Gastrocnemius medialis (tissue), 4 donors: Measurements from ENCODE around the gene ANTXR2. TPM values are rescaled to one million over a fixed set of nuclear protein-coding genes. Genes with fewer than 3 reads are reported as not detected.

Experiments
- ATAC-seq, 2 donors: fragments of 150-250 bp; one replicate each; pipeline ENCODE4 v1.9.1; 2016
- DNase-seq, 2 donors: peaks; one replicate each; pipeline ENCODE4 v3.0.0-alpha.2; 2019
- H3K27ac ChIP-seq, 4 donors: fragments of 200-600 bp; sonication (generic); 1 replicate in 1 of 4; 2 replicates in 3 of 4; pipeline ENCODE4 v1.5.1; 2016 to 2018; ENCODE audit warnings: mild to moderate bottlenecking in 2 of 4, moderate library complexity in 1 of 4
- H3K27me3 ChIP-seq, 3 donors: fragments of 200-600 bp; sonication (generic) in 2 of 3; 1 replicate in 1 of 3; 2 replicates in 2 of 3; pipeline versions ENCODE4 v1.5.1 to v1.6.0; 2016 to 2019; ENCODE audit warnings: mild to moderate bottlenecking in 1 of 3, moderate library complexity in 1 of 3
- H3K36me3 ChIP-seq, 2 donors: fragments of 200-600 bp; sonication (generic) in 1 of 2; one replicate each; pipeline ENCODE4 v1.5.1; 2017 to 2018
- H3K4me1 ChIP-seq, 2 donors: fragments of 200-600 bp; sonication (generic) in 1 of 2; one replicate each; pipeline ENCODE4 v1.5.1; 2016 to 2017; ENCODE audit warnings: mild to moderate bottlenecking in 2 of 2
- H3K4me3 ChIP-seq, 4 donors: fragments of 200-600 bp; sonication (generic) in 3 of 4; 1 replicate in 1 of 4; 2 replicates in 3 of 4; pipeline ENCODE4 v1.5.1; 2016 to 2019; ENCODE audit warnings: mild to moderate bottlenecking in 2 of 4
- H3K9me3 ChIP-seq, 3 donors: fragments of 200-600 bp; sonication (generic) in 2 of 3; 1 replicate in 1 of 3; 2 replicates in 2 of 3; pipeline ENCODE4 v1.5.1; 2016 to 2019
- POLR2A ChIP-seq, 2 donors: fragments of 450-650 bp; IDR thresholded peaks; one replicate each; pipeline ENCODE4 v1.6.1; 2017; ENCODE audit warnings: antibody characterized with exemption in 2 of 2, mild to moderate bottlenecking in 2 of 2, moderate library complexity in 2 of 2
- in situ Hi-C, 4 donors: fragments of 200-750 bp; cut with MboI; loops; one replicate each; pipeline versions ENCODE4 v1.15.0 to v1.8.0; 2017; ENCODE audit warnings: low sequenced_read_pairs in 4 of 4
- intact Hi-C: fragments of 100-400 bp; cut with DNase I; formaldehyde crosslinking; loops from one replicate; pipeline ENCODE4 v1.15.1; 2023; ENCODE audit warnings: low total_unique reads
- total RNA-seq, 4 donors: library from RNA; depleted of rRNA; stranded (reverse); fragments of >200 nt; gene quantifications; one replicate each; pipeline versions ENCODE4 v1.1.0 to v1.2.3, GENCODE V29; 2016
- TF ChIP-seq, protein P1 (sequence below), 5 experiments: fragments of 450-650 bp in 3 of 5; fragments of 200-600 bp in 2 of 5; sonication (generic) in 2 of 5; IDR thresholded peaks in 4 of 5; conservative IDR thresholded peaks in 1 of 5; 1 replicate in 4 of 5; 2 replicates in 1 of 5; pipeline ENCODE4 v1.5.1; 2016 to 2019; ENCODE audit warnings: antibody characterized with exemption in 5 of 5, mild to moderate bottlenecking in 3 of 5, moderate library complexity in 3 of 5

The ANTXR2 gene
- total RNA-seq, 4 donors from 2014 or later = 14.5 to 41.0 (median 23.1) TPM

DNA sequence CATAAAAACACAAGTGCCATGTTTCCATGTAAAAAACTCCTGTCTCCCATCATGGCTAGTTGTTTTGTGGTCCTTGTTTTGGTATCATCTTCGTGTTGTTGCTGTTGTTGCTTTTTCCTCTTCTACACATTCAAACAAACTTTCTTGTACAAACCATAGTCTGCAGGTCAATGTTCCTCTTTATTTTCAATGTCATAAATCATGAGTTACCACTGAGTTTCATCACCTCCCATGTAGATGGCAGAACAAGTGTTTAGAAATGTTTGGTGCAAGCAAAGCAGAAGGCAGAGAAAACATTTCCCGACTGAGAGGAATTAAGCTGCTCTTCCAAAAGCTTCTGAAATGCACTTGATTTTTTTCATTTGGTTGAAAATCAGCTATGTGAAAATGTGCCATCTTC lies 166.0 kb downstream of the ANTXR2 start:
- H3K27me3 ChIP-seq = no peaks in the 10 kb centered on the region
- no peaks in the 10 kb centered on the region for H3K4me1 ChIP-seq
- H3K27ac ChIP-seq = no peak overlapping the region
- H3K9me3 ChIP-seq = no peaks in the 10 kb centered on the region
- DNase-seq (no peak), ATAC-seq (no peak)
- TF ChIP-seq, protein P1, sequence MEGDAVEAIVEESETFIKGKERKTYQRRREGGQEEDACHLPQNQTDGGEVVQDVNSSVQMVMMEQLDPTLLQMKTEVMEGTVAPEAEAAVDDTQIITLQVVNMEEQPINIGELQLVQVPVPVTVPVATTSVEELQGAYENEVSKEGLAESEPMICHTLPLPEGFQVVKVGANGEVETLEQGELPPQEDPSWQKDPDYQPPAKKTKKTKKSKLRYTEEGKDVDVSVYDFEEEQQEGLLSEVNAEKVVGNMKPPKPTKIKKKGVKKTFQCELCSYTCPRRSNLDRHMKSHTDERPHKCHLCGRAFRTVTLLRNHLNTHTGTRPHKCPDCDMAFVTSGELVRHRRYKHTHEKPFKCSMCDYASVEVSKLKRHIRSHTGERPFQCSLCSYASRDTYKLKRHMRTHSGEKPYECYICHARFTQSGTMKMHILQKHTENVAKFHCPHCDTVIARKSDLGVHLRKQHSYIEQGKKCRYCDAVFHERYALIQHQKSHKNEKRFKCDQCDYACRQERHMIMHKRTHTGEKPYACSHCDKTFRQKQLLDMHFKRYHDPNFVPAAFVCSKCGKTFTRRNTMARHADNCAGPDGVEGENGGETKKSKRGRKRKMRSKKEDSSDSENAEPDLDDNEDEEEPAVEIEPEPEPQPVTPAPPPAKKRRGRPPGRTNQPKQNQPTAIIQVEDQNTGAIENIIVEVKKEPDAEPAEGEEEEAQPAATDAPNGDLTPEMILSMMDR (IDR thresholded peaks at IDR 0.05 in 4 of 5, conservative IDR thresholded peaks at IDR 0.05 in 1 of 5) = no peak
- no peak for TF ChIP-seq POLR2A (IDR thresholded peaks at IDR 0.05)
- intact Hi-C loops = no loop called here
- peaks cover 0 to 14% of the 10 kb centered on the region in 2 donors for H3K36me3 ChIP-seq
- no peak overlapping the region for H3K4me3 ChIP-seq
- in situ Hi-C loops = no loop called here

DNA sequence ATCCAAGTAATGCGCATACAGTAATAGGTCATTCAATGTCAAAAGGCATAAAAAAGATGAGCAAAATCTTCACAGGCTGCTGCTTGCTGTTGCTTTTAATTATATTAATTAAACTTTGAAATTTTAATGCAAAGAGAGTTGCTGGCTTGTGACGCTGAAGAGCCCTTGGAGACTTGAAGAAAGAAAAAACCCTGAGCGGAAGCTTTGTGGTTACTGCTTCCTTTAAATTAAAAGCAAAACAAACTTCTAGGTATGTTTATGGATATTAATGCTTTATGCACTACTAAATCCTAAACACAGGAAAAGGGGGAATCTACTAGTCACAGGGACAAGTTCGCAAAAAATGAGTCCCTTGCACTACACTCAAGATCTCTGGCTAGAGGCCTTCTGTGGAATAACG lies 166.7 kb downstream of the ANTXR2 start:
- H3K36me3 ChIP-seq = peaks cover 0 to 14% of the 10 kb centered on the region in 2 donors
- H3K27ac ChIP-seq = no peak overlapping the region
- ATAC-seq (no peak), DNase-seq (no peak)
- H3K4me1 ChIP-seq = no peaks in the 10 kb centered on the region
- TF ChIP-seq POLR2A (IDR thresholded peaks at IDR 0.05) = no peak
- TF ChIP-seq, protein P1 (IDR thresholded peaks at IDR 0.05 in 4 of 5, conservative IDR thresholded peaks at IDR 0.05 in 1 of 5) = no peak
- no peaks in the 10 kb centered on the region for H3K9me3 ChIP-seq
- H3K4me3 ChIP-seq = no peak overlapping the region
- H3K27me3 ChIP-seq = no peaks in the 10 kb centered on the region
- in situ Hi-C loops (no loop called here), intact Hi-C loops (no loop called here)

DNA sequence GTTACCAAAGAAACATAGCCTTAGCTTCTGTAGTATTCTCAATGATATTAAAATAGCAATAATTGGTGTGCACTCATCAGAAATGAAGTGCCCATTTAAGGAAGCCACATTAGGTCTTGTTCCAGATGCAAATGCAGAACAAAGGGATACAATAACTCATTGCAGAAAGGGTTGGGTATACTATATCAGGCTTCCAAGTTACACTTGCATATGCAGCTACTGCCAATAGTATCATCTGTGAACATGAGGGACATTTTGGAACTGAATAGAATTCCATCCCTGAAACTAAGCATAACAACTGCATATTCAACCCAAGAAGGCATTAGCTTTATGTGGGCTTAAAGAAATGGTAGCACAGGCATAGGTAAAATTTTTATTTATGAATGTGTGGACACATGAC lies 167.8 kb downstream of the ANTXR2 start:
- DNase-seq = no peak
- Histone ChIP-seq H3K27ac (no peak overlapping the region), H3K4me1 (no peaks in the 10 kb centered on the region), H3K9me3 (no peaks in the 10 kb centered on the region), H3K4me3 (no peak overlapping the region), H3K27me3 (no peaks in the 10 kb centered on the region), H3K36me3 (peaks cover 0 to 14% of the 10 kb centered on the region in 2 donors)
- ATAC-seq = no peak
- in situ Hi-C loops = no loop called here
- intact Hi-C loops = no loop called here
- no peak for TF ChIP-seq POLR2A (IDR thresholded peaks at IDR 0.05)
- TF ChIP-seq, protein P1 (IDR thresholded peaks at IDR 0.05 in 4 of 5, conservative IDR thresholded peaks at IDR 0.05 in 1 of 5) = no peak

DNA sequence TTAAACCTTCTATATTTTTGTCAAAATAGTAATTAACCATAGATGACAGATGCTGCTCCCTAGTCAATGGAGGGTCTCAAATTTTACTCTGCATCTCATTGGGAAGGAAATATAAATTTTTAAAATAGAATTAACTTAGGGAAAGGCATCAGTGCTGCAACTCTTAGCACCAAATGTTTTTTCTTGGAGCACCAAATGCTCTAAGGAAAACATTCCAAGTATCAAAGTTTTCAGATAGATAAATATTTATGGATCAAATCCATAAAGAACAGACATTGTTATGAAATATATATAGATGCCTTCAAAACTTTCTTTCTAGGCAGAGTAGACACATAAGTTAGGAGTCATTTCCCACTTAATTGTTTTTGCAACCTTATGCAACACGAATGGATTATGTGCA lies 168.7 kb downstream of the ANTXR2 start:
- Histone ChIP-seq H3K4me3 (no peak overlapping the region), H3K4me1 (no peaks in the 10 kb centered on the region), H3K36me3 (peaks cover 0 to 14% of the 10 kb centered on the region in 2 donors), H3K27ac (no peak overlapping the region), H3K27me3 (no peaks in the 10 kb centered on the region), H3K9me3 (no peaks in the 10 kb centered on the region)
- intact Hi-C loops = no loop called here
- TF ChIP-seq, protein P1 (IDR thresholded peaks at IDR 0.05 in 4 of 5, conservative IDR thresholded peaks at IDR 0.05 in 1 of 5) = no peak
- TF ChIP-seq POLR2A (IDR thresholded peaks at IDR 0.05) = no peak
- in situ Hi-C loops = no loop called here
- ATAC-seq (no peak), DNase-seq (no peak)

DNA sequence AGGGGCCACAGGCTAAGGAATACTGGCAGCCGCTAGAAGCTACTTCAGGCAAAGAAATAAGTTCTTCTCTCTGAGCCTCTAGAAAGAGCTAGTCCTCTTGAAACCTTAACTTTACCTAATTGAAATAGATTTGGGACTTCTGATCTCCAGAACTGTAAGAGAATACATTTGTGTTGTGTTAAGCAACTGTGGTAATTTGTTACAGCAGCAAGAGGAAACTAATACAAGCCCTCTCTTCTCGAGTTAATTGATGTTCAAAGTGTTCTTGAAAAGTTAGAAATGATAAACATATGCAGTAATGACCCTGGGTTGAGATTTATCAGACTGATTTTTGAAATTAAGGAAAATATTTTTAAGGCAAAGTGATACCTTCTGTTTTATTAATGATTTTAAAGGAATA lies 172.8 kb downstream of the ANTXR2 start:
- TF ChIP-seq POLR2A (IDR thresholded peaks at IDR 0.05) = no peak
- TF ChIP-seq, protein P1 (IDR thresholded peaks at IDR 0.05 in 4 of 5, conservative IDR thresholded peaks at IDR 0.05 in 1 of 5) = no peak
- no peak for DNase-seq
- Histone ChIP-seq H3K36me3 (no peaks in the 10 kb centered on the region), H3K4me1 (no peaks in the 10 kb centered on the region), H3K27ac (no peak overlapping the region), H3K27me3 (no peaks in the 10 kb centered on the region), H3K9me3 (no peaks in the 10 kb centered on the region), H3K4me3 (no peak overlapping the region)
- ATAC-seq = no peak
- intact Hi-C loops (no loop called here), in situ Hi-C loops (no loop called here)
